NCI-H187 (cell line): ENCODE data around the gene IRAK1.

Experiments
- DNase-seq, 2 experiments: peaks; one replicate each; lab custom pipeline; 2025; lab: John Stamatoyannopoulos, UW

The IRAK1 gene

GRCh38 chrX:154019633-154020528, at the start of gene IRAK1:
TSS of gene IRAK1 (minus strand) at chrX:154019902. CDS start at chrX:154019812, 90 bp downstream.
- DNase-seq, result peak in 1 of 2 experiments; percentile 24

- no peak for DNase-seq
Observed at GRCh38 chrX:154068560-154068959, 48.9 kb upstream of the IRAK1 start.

DNA sequence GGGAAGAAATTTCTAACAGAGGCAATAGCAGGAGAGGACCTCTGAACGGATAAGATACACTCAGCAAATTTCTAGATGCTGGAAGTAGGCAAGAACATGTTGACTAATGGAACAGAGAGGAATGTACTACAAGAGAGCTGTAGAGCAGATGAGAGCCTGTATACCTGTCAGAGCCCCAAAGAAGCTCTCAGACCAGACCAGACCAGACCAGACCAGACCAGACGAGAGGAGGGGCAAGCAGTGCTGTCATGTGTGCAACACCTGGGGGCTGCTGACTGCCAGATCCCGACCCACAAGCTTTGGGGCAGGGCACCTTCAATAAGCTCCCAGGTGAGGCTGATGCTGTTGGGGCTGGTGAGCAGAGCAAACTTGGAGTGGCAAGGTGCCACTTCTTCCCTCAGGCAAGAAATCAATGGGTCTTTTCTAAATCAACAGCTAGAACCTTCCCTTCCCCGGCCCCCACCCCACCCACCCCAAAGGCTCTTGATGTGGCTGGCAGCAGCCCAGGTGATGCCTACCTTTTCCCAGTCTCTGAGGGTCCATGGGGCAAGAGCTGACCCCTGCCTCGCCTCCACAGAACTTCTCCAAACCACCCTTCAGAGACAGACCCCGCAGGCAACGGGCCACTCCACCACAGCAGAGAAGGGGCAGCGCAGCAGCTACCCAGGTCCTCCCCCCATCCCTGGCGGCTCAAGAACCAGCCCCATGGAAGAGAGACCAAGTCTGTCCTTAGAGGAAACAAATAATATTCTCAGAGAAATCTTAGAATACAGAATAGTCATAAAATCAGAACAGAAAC, 45.1 kb upstream of the IRAK1 start:
- no peak for DNase-seq

DNA sequence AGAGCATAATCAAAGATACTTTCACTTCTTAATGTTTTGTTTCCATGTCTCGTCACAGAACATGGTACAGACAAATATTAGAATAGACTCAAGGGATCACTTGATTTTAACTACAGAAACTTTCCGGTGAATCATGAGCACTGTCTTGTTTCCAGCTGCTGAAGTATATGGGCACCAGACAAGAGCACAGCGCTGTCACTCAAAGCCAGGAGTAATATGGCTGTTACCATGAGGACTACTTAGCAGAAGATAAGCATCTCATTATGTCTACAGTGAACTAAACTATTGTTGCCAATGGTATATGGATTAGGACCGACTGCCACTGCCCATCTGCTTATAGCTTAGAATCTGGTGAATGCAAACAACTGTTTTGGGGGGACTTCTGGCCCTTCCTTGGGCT, 43.5 kb upstream of the IRAK1 start:
- DNase-seq, result no peak

- no peak for DNase-seq
Observed at GRCh38 chrX:154061801-154062200, 42.1 kb upstream of the IRAK1 start.

DNA sequence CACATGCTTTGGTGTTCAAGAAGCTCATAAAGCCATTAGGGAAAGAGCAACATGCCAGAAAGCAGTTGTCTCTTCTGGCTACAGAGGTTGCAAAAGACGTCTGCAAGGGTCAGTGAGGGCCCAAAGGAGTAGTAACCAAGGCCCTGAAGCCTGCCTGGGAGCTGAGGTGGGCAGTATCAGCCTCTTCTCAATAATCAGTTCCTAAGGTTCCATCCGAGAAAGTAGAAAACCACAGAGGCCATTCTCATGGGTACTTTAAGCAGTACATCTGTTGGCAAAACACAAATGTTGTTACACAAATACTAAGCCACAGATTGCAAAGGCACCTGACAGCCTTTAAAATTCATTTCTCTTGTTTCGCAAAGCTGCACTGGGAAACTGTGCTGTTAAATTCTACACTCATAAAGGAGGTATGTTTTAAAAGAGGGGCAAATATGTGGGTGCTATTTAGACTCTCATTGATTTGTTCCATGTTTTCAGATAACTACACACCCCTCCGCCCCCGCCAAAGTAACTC, 40.1 kb upstream of the IRAK1 start:
- DNase-seq, result no peak

- DNase-seq, result no peak
Observed at GRCh38 chrX:154059231-154059630, 39.5 kb upstream of the IRAK1 start.

- no peak for DNase-seq
Observed at GRCh38 chrX:154058214-154058997, 38.7 kb upstream of the IRAK1 start.

- no peak for DNase-seq
Observed at GRCh38 chrX:154057791-154058190, 38.1 kb upstream of the IRAK1 start.

GRCh38 chrX:154056770-154057241, 37.1 kb upstream of the IRAK1 start:
- DNase-seq, result no peak

- DNase-seq, result peak in 1 of 2 experiments; percentile 12
Observed at GRCh38 chrX:154051201-154051810, 31.6 kb upstream of the IRAK1 start.

DNA sequence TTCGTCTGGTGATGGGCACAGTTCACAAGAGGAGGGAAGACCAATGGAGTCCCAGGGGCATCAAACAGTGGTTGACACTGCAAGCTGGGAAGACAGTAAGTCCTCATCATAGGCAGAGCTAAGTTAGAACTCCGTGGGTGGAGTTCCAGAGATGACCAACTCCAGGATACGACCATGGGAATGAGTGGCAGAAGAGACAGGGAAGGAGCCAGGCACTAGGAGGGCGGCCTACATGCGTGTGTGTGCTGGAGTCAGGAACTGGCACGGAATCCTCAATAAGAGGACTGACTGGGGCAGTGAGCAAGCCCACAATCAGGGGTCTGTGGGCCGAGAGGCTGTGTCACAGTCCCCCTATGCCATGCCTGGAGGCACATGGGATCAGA, 30.4 kb upstream of the IRAK1 start:
- DNase-seq, result no peak

GRCh38 chrX:154049209-154050112, 29.8 kb upstream of the IRAK1 start:
- no peak for DNase-seq

DNA sequence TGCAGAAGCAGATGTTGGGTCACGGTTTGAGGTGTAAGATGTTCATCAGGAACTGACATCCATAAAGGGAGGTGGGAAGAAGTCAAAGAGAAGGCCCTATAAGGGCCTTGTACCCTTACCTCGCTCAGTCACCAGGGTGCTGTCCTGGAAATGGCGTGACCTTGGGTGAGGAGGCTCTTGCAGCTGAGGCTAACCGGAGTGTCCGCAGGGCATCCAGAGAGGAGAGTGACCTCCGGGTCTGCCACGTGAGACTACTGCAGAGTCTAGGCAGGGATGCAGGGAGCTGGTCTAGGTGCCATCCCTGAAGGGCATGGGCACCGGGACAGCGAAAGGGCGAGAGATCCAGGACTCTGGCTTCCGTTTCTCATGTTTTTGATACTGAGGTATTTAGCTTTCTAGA, 28.7 kb upstream of the IRAK1 start:
- no peak for DNase-seq

GRCh38 chrX:154046940-154047610, 27.4 kb upstream of the IRAK1 start:
- DNase-seq, result no peak

DNA sequence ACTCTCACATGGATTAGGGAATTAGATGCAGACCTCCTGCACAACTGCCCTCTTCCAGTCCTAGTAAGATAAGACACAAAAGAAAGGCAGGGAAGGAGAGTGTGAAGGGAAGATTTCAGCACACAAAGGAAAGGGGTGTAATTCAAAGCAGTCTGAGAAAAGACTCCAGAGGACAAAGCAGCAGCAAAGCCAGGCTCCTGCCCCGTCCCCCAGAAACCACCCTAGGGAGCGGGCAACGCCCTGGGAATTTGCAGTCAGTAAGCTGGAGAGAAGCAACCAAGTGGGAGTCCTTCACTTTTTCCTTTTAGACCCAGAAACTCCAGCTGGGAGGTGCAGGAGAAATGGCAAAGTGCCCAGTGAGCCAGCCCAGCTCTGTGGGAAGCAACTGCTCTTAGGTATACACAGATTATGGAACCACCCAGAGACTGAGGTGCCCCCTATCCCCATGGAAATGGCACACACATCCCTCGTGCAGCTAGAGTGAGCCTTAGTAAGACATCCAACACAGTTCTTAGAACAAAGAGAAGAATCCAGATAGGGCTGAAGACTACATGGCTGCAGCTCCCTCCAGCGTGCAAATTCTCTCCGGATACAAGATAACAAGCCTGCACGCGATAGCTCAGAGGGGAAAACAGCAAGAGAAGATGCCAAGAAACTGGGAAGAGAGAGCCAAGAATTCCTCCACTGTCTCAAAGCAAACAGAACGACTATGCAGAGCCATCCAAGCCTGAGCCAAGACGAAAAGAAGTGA, 26.5 kb upstream of the IRAK1 start:
- DNase-seq, result no peak

DNA sequence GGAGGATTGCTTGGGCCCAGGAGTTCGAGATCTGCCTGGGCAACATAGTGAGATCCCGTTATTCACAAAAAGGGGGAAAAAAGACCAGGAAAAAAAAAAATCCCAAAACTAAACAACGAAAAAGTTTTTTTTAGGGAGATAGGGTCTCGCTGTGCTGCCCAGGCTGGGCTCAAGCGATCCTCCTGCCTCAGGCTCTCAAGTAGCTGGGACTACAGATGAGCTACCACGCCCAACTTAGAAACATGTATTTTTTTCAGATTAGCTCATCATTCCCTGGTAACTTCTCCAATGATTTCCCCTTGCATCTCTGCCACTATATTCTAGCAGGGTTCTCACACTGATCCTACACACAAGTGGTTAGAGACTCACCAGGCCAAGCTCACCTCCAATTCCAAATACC, 24.4 kb upstream of the IRAK1 start:
- DNase-seq, result no peak

DNA sequence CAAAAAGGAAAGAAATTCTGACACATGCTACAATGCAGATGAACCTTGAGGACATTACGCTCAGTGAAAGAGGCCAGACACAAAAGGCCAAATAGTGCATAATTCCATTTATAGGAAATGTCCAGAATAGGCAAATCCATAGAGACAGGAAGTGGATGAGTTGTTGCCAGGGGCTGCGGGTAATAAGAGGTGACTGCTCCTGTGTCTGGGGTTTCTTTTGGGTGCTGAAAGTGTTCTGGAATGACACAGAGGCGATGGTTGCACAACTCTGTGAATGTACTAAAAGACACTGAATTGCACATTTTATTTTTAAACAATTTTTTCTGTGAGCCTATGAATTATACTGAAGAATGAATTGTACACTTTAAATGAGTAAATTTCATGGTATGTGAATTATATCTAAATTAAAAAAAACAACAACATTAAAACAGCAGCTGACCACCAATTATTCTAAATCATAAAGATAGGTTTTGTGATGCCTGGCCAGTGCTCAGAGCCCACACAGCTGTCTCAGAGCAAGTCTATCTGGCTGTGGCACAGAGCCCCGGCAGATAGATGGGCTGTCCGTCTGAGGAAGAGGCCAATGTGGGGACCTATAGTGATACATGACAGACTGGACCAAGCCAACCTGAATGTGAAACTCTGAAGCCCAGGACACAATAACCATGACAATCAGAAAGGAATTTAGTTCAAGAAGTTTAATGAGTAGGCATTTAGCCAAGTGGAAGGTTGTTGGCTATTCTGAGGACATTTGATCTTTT, 23.5 kb upstream of the IRAK1 start:
- no peak for DNase-seq
